ENCODE data around the gene SLC25A13. TPM values are rescaled to one million over a fixed set of nuclear protein-coding genes. Genes with fewer than 3 reads are reported as not detected.

SLC25A13 gene
- total and polyA plus RNA-seq, 9 of the 15 experiments (the other 6 are each of a cell fraction or from before 2014, with no cell fraction given), result 21.4 to 80.2 (median 58.7) TPM

- TF ChIP-seq MGA (IDR thresholded peaks at IDR 0.05) (no peak), THAP7 (CRISPR knock-in tag; IDR thresholded peaks at IDR 0.05) (no peak), DDX20 (tag; IDR thresholded peaks at IDR 0.05; ENCODE audit: low read depth) (no peak), ZFP30 (CRISPR knock-in tag; IDR thresholded peaks at IDR 0.05; ENCODE audit: borderline replicate concordance) (no peak), TSC22D4 (tag; IDR thresholded peaks at IDR 0.05) (no peak), ZNF232 (CRISPR knock-in tag; IDR thresholded peaks at IDR 0.05) (no peak), ZSCAN29 (IDR thresholded peaks at IDR 0.05) (no peak), BRD9 (IDR thresholded peaks at IDR 0.05; ENCODE audit: low read depth, partially characterized antibody) (no peak)
These were observed 88.8 kb downstream of the SLC25A13 start (continued) for GRCh38 chr7:96233084-96233483.

All from K562 (cell line).